Activated B cell treated with CpG ODN at 0.5 μM for 24 hours (primary cell): ENCODE data around the gene TENM4. TPM values are rescaled to one million over a fixed set of nuclear protein-coding genes. Genes with fewer than 3 reads are reported as not detected.

Experiments
- ATAC-seq: fragments of 200-7000 bp; cut with Tn5 transposase; one replicate; pipeline ENCODE4 v1.10.0; 2021; ENCODE audit warnings: low read depth, mild to moderate bottlenecking, moderate library complexity
- CTCF ChIA-PET: fragments of 350-600 bp; sonication (Branson Sonifier 250); formaldehyde crosslinking; loops from one replicate; lab custom pipeline; 2021; ENCODE audit warnings: antibody characterized with exemption; lab: Charles Lee
- POLR2A ChIA-PET: fragments of 350-600 bp; sonication (Branson Sonifier 250); formaldehyde crosslinking; loops from one replicate; lab custom pipeline; 2021; ENCODE audit warnings: antibody characterized with exemption; lab: Charles Lee
- DNase-seq: peaks from one replicate; pipeline ENCODE4 v3.0.0; 2022
- H3K27ac Mint-ChIP-seq: one replicate; pipeline ENCODE4 v1.8.0; 2020; ENCODE audit warnings: mixed read lengths
- H3K27me3 Mint-ChIP-seq: one replicate; pipeline ENCODE4 v1.8.0; 2021; ENCODE audit warnings: mixed read lengths
- H3K36me3 Mint-ChIP-seq: one replicate; pipeline ENCODE4 v1.8.0; 2021; ENCODE audit warnings: low read depth, mixed read lengths
- H3K4me1 Mint-ChIP-seq: one replicate; pipeline ENCODE4 v1.8.0; 2021; ENCODE audit warnings: mixed read lengths
- H3K4me3 Mint-ChIP-seq: one replicate; pipeline ENCODE4 v1.8.0; 2020; ENCODE audit warnings: mild to moderate bottlenecking, mixed read lengths
- H3K9me3 Mint-ChIP-seq: one replicate; pipeline ENCODE4 v1.8.0; 2020; ENCODE audit warnings: mixed read lengths
- intact Hi-C: fragments of 100-400 bp; cut with micrococcal nuclease; formaldehyde crosslinking; loops from one replicate; pipeline ENCODE4 v1.15.1; 2024
- total RNA-seq: library from RNA; stranded (reverse); gene quantifications from 2 replicates; pipeline ENCODE4 v1.2.3, GENCODE V29; 2022
- TF ChIP-seq, protein P1 (sequence below): fragments of 200-600 bp; IDR thresholded peaks from one replicate; pipeline ENCODE4 v1.8.0; 2022; ENCODE audit warnings: antibody characterized with exemption, mild to moderate bottlenecking

Gene TENM4
- total RNA-seq, 1 donor from 2014 or later, result 2.4 TPM

DNA sequence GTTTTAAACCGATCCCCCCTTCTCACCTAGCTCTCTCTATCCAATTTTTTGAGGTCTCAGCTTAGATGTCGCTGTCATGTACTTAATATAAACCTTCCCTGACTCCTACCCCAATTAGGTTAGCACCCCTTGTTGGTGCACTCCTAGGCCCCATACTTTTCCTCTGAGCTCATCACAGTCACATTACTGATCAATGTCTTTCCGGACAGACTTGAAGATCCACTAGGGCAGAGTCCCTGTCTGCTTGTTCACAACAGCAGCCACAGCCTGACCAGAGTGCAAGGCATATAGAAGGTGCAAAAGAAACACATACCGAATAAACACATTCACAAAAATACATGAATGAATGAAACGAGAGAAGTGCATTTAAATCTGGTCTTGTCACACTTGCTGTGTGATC lies 605.2 kb downstream of the TENM4 start:
- Mint-ChIP-seq H3K27me3 (peaks cover 4% of the 10 kb centered on the region), H3K27ac (no peak overlapping the region), H3K4me3 (no peak overlapping the region), H3K4me1 (no peaks in the 10 kb centered on the region), H3K9me3 (no peaks in the 10 kb centered on the region), H3K36me3 (no peaks in the 10 kb centered on the region)
- POLR2A ChIA-PET, result no interaction called here
- DNase-seq (no peak), ATAC-seq (no peak)
- CTCF ChIA-PET, result interaction anchor here (0.9 kb wide), 1 partner anchor 37 kb away, joined by 4 read pairs; no protein-coding TSS in a partner anchor
- intact Hi-C loops, result no loop called here
- TF ChIP-seq, protein P1, sequence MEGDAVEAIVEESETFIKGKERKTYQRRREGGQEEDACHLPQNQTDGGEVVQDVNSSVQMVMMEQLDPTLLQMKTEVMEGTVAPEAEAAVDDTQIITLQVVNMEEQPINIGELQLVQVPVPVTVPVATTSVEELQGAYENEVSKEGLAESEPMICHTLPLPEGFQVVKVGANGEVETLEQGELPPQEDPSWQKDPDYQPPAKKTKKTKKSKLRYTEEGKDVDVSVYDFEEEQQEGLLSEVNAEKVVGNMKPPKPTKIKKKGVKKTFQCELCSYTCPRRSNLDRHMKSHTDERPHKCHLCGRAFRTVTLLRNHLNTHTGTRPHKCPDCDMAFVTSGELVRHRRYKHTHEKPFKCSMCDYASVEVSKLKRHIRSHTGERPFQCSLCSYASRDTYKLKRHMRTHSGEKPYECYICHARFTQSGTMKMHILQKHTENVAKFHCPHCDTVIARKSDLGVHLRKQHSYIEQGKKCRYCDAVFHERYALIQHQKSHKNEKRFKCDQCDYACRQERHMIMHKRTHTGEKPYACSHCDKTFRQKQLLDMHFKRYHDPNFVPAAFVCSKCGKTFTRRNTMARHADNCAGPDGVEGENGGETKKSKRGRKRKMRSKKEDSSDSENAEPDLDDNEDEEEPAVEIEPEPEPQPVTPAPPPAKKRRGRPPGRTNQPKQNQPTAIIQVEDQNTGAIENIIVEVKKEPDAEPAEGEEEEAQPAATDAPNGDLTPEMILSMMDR, result no peak

DNA sequence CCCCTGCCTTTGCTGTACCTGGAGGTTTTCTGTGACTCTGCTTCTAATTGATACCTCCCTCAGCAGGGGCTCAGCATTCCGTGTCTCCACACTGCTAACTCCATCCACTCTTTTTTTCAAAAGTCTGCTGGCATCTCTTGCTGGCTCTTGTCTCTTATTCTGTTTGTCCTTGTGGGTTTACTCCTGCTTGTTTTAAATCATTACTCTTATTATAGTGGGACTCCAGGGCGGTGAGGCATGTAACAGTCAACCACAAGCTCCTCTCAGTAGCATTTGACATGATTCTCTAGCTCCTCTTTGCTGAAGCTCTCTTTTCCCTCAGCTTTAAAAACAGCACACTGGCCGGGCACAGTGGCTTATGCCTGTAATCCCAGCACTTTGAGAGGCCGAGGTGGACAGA lies 605.9 kb downstream of the TENM4 start:
- Mint-ChIP-seq H3K36me3 (no peaks in the 10 kb centered on the region), H3K4me1 (no peaks in the 10 kb centered on the region), H3K9me3 (no peaks in the 10 kb centered on the region), H3K27me3 (peaks cover 1% of the 10 kb centered on the region), H3K4me3 (no peak overlapping the region), H3K27ac (no peak overlapping the region)
- intact Hi-C loops, result no loop called here
- ATAC-seq (no peak), DNase-seq (no peak)
- POLR2A ChIA-PET, result no interaction called here
- CTCF ChIA-PET, result interaction anchor here (0.9 kb wide), 1 partner anchor 37 kb away, joined by 4 read pairs; no protein-coding TSS in a partner anchor
- TF ChIP-seq, protein P1, result no peak

DNA sequence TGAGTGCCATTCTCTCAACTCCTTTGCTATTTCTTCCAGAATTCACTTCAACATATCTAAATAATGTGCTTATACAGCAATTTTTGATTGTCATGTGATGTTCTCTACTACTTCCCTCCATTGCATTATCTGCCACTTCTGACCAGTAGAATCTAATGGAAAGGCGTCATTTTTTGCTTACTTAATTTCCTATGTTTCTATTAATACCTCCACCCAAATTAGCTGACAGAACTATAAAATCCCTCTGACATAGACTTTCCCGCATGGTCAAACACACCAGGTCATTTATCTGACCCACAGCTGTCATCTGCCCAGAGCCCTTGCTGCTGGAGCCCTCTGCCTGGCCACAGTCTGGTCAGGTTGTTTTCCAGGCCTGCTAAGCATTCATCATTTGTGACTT lies 607.6 kb downstream of the TENM4 start:
- no peaks in the 10 kb centered on the region for H3K27me3 Mint-ChIP-seq
- TF ChIP-seq, protein P1, result no peak
- H3K9me3 Mint-ChIP-seq, result no peaks in the 10 kb centered on the region
- DNase-seq (no peak), ATAC-seq (no peak)
- intact Hi-C loops, result no loop called here
- no peak overlapping the region for H3K4me3 Mint-ChIP-seq
- CTCF ChIA-PET, result no interaction called here
- POLR2A ChIA-PET, result no interaction called here
- no peak overlapping the region for H3K27ac Mint-ChIP-seq
- no peaks in the 10 kb centered on the region for H3K4me1 Mint-ChIP-seq
- H3K36me3 Mint-ChIP-seq, result no peaks in the 10 kb centered on the region

DNA sequence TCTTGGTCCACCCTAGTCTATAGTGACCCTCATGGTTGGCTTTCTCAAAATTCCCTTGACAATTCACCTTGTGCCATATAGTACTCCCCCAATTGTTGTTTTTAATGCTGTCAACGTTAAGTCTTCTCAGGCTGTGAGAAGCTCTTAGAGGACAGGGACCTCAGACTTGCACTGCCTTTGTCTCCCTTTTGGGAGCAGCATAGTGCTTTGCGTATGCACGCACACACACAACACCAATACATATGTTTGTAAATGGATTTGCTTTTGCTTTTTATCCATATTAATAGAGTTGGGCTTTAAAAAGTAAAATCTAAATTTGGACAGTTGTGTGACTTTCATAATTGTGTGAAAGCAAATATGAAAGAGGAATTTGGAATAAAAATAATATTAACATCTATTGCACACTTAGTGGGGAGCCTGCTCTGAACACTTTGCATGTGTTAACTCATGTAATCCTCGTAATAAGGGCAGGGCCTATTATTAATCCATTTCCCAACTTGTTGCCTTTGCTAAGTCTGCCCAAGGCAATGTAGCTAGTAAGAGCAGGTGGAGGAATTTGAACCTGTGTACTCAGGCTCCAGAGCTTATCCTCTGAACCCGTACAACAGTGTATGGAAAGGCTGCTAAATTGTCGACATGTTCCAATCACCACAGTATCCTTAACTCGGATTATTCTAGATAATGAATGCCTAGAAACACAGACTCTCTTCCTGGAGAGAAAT lies 608.4 kb downstream of the TENM4 start:
- H3K9me3 Mint-ChIP-seq, result no peaks in the 10 kb centered on the region

DNA sequence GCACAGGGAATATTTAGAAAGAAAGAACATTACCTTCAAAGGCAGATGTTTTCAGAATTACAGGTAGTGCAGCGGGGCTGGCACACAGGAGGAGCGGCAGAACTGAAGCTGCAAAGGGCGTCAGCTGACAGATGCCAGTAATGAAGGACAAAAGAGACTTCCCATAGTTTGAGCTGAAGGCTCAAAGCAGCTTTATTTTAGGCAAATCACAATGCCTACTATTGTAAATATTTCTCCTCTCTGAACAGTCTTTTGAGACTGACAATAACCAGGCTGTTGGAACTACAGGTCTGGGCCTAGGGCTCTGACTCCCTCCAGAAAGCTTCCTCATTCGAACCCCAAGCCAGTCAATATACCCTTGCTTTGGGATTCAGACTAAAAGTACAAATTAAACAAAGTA lies 609.3 kb downstream of the TENM4 start:
- no peaks in the 10 kb centered on the region for H3K27me3 Mint-ChIP-seq
- ChIA-PET CTCF (no interaction called here), POLR2A (no interaction called here)

More for the DNA sequence above, 608.4 kb downstream of the TENM4 start:
- TF ChIP-seq, protein P1, result no peak
- Mint-ChIP-seq H3K27me3 (no peaks in the 10 kb centered on the region), H3K36me3 (no peaks in the 10 kb centered on the region), H3K27ac (no peak overlapping the region), H3K4me3 (no peak overlapping the region), H3K4me1 (no peaks in the 10 kb centered on the region)
- intact Hi-C loops, result no loop called here
- POLR2A ChIA-PET, result no interaction called here
- ATAC-seq (no peak), DNase-seq (no peak)
- CTCF ChIA-PET, result no interaction called here

More for the DNA sequence above, 609.3 kb downstream of the TENM4 start:
- Mint-ChIP-seq H3K4me1 (no peaks in the 10 kb centered on the region), H3K9me3 (no peaks in the 10 kb centered on the region), H3K27ac (no peak overlapping the region), H3K36me3 (no peaks in the 10 kb centered on the region), H3K4me3 (no peak overlapping the region)
- DNase-seq (no peak), ATAC-seq (no peak)
- TF ChIP-seq, protein P1, result no peak
- intact Hi-C loops, result no loop called here
